ENCODE measurements around the gene DNAI2. TPM values are rescaled to one million over a fixed set of nuclear protein-coding genes. Genes with fewer than 3 reads are reported as not detected.

The DNAI2 gene
- total RNA-seq, 1 experiment from 2014 or later = not detected

- Histone ChIP-seq H3K9me3 (no peaks in the 10 kb centered on the region), H3K4me1 (no peaks in the 10 kb centered on the region), H3K4me3 (ENCODE audit: low read depth, low read length) (no peak overlapping the region), H3K27me3 (replicated peaks; ENCODE audit: control insufficient read depth, insufficient read depth, low read length) (no peaks in the 10 kb centered on the region), H3K36me3 (ENCODE audit: control insufficient read depth, insufficient read depth, low read length) (no peaks in the 10 kb centered on the region)
- no peaks in the 10 kb centered on the region for H3K27me3 Mint-ChIP-seq (ENCODE audit: insufficient read depth, unreplicated experiment)
- no peak for TF ChIP-seq CTCF (IDR thresholded peaks at IDR 0.05; ENCODE audit: insufficient read depth in 1 of 2, low read depth in 1 of 2, low read length in 1 of 2, severe bottlenecking in 1 of 2, unreplicated experiment in 1 of 2)
- CTCF ChIA-PET = interaction anchor here (0.7 kb wide), 1 partner anchor 8 kb away, joined by 3 read pairs; no protein-coding TSS in a partner anchor
- no peak overlapping the region for H3K4me3 Mint-ChIP-seq (ENCODE audit: unreplicated experiment)
- POLR2A ChIA-PET = no interaction called here
- no peaks in the 10 kb centered on the region for H3K4me1 Mint-ChIP-seq (ENCODE audit: low read depth, unreplicated experiment)
- DNase-seq = no peak
- intact Hi-C loops (cut with micrococcal nuclease; ENCODE audit: unreplicated experiment) = no loop called here
- H3K9me3 Mint-ChIP-seq (ENCODE audit: unreplicated experiment) = no peaks in the 10 kb centered on the region
- no peak overlapping the region for H3K27ac Mint-ChIP-seq (ENCODE audit: unreplicated experiment)
- no peaks in the 10 kb centered on the region for H3K36me3 Mint-ChIP-seq (ENCODE audit: insufficient read depth, unreplicated experiment)
- no TSS peak for BruUV-seq (replicated peaks)
Measured at GRCh38 chr17:74288785-74289184, 14.8 kb downstream of the DNAI2 start.

GRCh38 chr17:74289688-74290087 is 15.7 kb downstream of the DNAI2 start:
- Histone ChIP-seq H3K9me3 (no peaks in the 10 kb centered on the region), H3K27me3 (replicated peaks; ENCODE audit: control insufficient read depth, insufficient read depth, low read length) (no peaks in the 10 kb centered on the region), H3K4me1 (no peaks in the 10 kb centered on the region), H3K4me3 (ENCODE audit: low read depth, low read length) (no peak overlapping the region), H3K36me3 (ENCODE audit: control insufficient read depth, insufficient read depth, low read length) (no peaks in the 10 kb centered on the region)
- no peaks in the 10 kb centered on the region for H3K4me1 Mint-ChIP-seq (ENCODE audit: low read depth, unreplicated experiment)
- H3K36me3 Mint-ChIP-seq (ENCODE audit: insufficient read depth, unreplicated experiment) = no peaks in the 10 kb centered on the region
- ChIA-PET POLR2A (no interaction called here), CTCF (no interaction called here)
- no peak overlapping the region for H3K27ac Mint-ChIP-seq (ENCODE audit: unreplicated experiment)
- no peak for TF ChIP-seq CTCF (IDR thresholded peaks at IDR 0.05; ENCODE audit: insufficient read depth in 1 of 2, low read depth in 1 of 2, low read length in 1 of 2, severe bottlenecking in 1 of 2, unreplicated experiment in 1 of 2)
- BruUV-seq (replicated peaks) = no TSS peak
- intact Hi-C loops (cut with micrococcal nuclease; ENCODE audit: unreplicated experiment) = no loop called here
- no peak overlapping the region for H3K4me3 Mint-ChIP-seq (ENCODE audit: unreplicated experiment)
- DNase-seq = no peak
- H3K27me3 Mint-ChIP-seq (ENCODE audit: insufficient read depth, unreplicated experiment) = no peaks in the 10 kb centered on the region
- no peaks in the 10 kb centered on the region for H3K9me3 Mint-ChIP-seq (ENCODE audit: unreplicated experiment)

GRCh38 chr17:74290340-74290739 is 16.3 kb downstream of the DNAI2 start:
- no peak overlapping the region for H3K4me3 ChIP-seq (ENCODE audit: low read depth, low read length)
- H3K27ac Mint-ChIP-seq (ENCODE audit: unreplicated experiment) = no peak overlapping the region
- no peaks in the 10 kb centered on the region for H3K9me3 ChIP-seq
- H3K4me3 Mint-ChIP-seq (ENCODE audit: unreplicated experiment) = no peak overlapping the region
- no peaks in the 10 kb centered on the region for H3K27me3 ChIP-seq (replicated peaks; ENCODE audit: control insufficient read depth, insufficient read depth, low read length)
- DNase-seq = no peak
- BruUV-seq (replicated peaks) = no TSS peak
- no peak for TF ChIP-seq CTCF (IDR thresholded peaks at IDR 0.05; ENCODE audit: insufficient read depth in 1 of 2, low read depth in 1 of 2, low read length in 1 of 2, severe bottlenecking in 1 of 2, unreplicated experiment in 1 of 2)
- intact Hi-C loops (cut with micrococcal nuclease; ENCODE audit: unreplicated experiment) = no loop called here
- CTCF ChIA-PET = no interaction called here
- no peaks in the 10 kb centered on the region for H3K4me1 ChIP-seq
- no peaks in the 10 kb centered on the region for H3K36me3 ChIP-seq (ENCODE audit: control insufficient read depth, insufficient read depth, low read length)
- no peaks in the 10 kb centered on the region for H3K27me3 Mint-ChIP-seq (ENCODE audit: insufficient read depth, unreplicated experiment)
- POLR2A ChIA-PET = no interaction called here
- H3K36me3 Mint-ChIP-seq (ENCODE audit: insufficient read depth, unreplicated experiment) = no peaks in the 10 kb centered on the region
- H3K9me3 Mint-ChIP-seq (ENCODE audit: unreplicated experiment) = no peaks in the 10 kb centered on the region
- H3K4me1 Mint-ChIP-seq (ENCODE audit: low read depth, unreplicated experiment) = no peaks in the 10 kb centered on the region

Measured in Caco-2 (cell line).